GM12878 (cell line): ENCODE data around the gene TMED1.

Experiments used
- CTCF ChIP-seq, 3 experiments: IDR thresholded peaks in 2 of 3; conservative IDR thresholded peaks in 1 of 3; 2 replicates each; pipeline ENCODE4 v1.5.1; 2011; ENCODE audit warnings: low read depth in 3 of 3, low read length in 3 of 3, mild to moderate bottlenecking in 3 of 3, control low read depth in 2 of 3, moderate library complexity in 2 of 3, inconsistent platforms in 1 of 3, mixed read lengths in 1 of 3; ENCODE audit not compliant: control insufficient read depth in 2 of 3, insufficient read depth in 1 of 3; ENCODE audit errors: extremely low read depth in 1 of 3
- IRF3 ChIP-seq: fragments of 450-650 bp; IDR thresholded peaks from 2 replicates; pipeline ENCODE4 v1.6.1; 2014; ENCODE audit warnings: mild to moderate bottlenecking
- POLR2A ChIP-seq: IDR thresholded peaks from 2 replicates; pipeline ENCODE4 v1.6.1; 2011; ENCODE audit warnings: low read depth, mild to moderate bottlenecking, low read length
- TBL1XR1 ChIP-seq: IDR thresholded peaks from 2 replicates; pipeline ENCODE4 v1.6.1; 2012; ENCODE audit warnings: low read depth, low read length, improper control_type of control experiment

GRCh38 chr19:10830370-10830769 lies 5.6 kb downstream of the TMED1 start:
- TF ChIP-seq IRF3 (no peak), TBL1XR1 (no peak), POLR2A (no peak), CTCF (IDR thresholded peaks at IDR 0.05 in 2 of 3, conservative IDR thresholded peaks at IDR 0.05 in 1 of 3; ENCODE audit: control insufficient read depth in 2 of 3, extremely low read depth in 1 of 3, insufficient read depth in 1 of 3, low read depth in 3 of 3, low read length in 3 of 3) (no peak)
